Neuronal stem cell (in vitro differentiated cells): Measurements from ENCODE around the gene KRT38.

Source experiments
- DNase-seq: peaks from one replicate; pipeline ENCODE4 v3.0.0-alpha.2; 2013; ENCODE audit warnings: low spot score
- H2AFZ ChIP-seq: one replicate; pipeline ENCODE4 v1.6.1; 2013; ENCODE audit warnings: mild to moderate bottlenecking, low read length, inconsistent platforms
- H2AK5ac ChIP-seq: 2 replicates; pipeline ENCODE4 v1.6.1; 2013; ENCODE audit warnings: low read depth, mild to moderate bottlenecking, inconsistent platforms, low read length, moderate library complexity, mixed read lengths
- H2BK120ac ChIP-seq: 2 replicates; pipeline ENCODE4 v1.6.1; 2013; ENCODE audit warnings: low read depth, mild to moderate bottlenecking, inconsistent platforms, low read length, moderate library complexity, mixed read lengths
- H2BK12ac ChIP-seq: one replicate; pipeline ENCODE4 v1.6.1; 2013; ENCODE audit warnings: low read length, inconsistent platforms
- H2BK15ac ChIP-seq: 2 replicates; pipeline ENCODE4 v1.6.1; 2013; ENCODE audit warnings: mild to moderate bottlenecking, low read length, inconsistent platforms, mixed read lengths
- H2BK5ac ChIP-seq: one replicate; pipeline ENCODE4 v1.6.1; 2013; ENCODE audit warnings: inconsistent platforms, mild to moderate bottlenecking, low read length, moderate library complexity
- H3K14ac ChIP-seq: one replicate; pipeline ENCODE4 v1.6.1; 2013; ENCODE audit warnings: low read length, inconsistent platforms
- H3K18ac ChIP-seq: 2 replicates; pipeline ENCODE4 v1.6.1; 2013; ENCODE audit warnings: low read length, inconsistent platforms
- H3K23ac ChIP-seq: 2 replicates; pipeline ENCODE4 v1.6.1; 2013; ENCODE audit warnings: low read depth, mild to moderate bottlenecking, mixed read lengths, low read length, inconsistent platforms; ENCODE audit not compliant: poor library complexity
- H3K27ac ChIP-seq: replicated peaks from 3 replicates; pipeline ENCODE4 v1.5.1; 2013; ENCODE audit warnings: low read length, inconsistent platforms
- H3K27me3 ChIP-seq, 3 experiments: 2 replicates each; pipeline ENCODE4 v1.6.1; 2013; ENCODE audit warnings: low read length in 3 of 3, mild to moderate bottlenecking in 2 of 3, inconsistent platforms in 1 of 3, low read depth in 1 of 3, mixed read lengths in 1 of 3, moderate library complexity in 1 of 3; ENCODE audit not compliant: control insufficient read depth in 3 of 3, insufficient read depth in 3 of 3
- H3K36me3 ChIP-seq, 2 donors: replicated peaks in 1 of 2; 2 replicates each; pipeline ENCODE4 v1.6.1; 2013; ENCODE audit warnings: low read length in 2 of 2; ENCODE audit not compliant: control insufficient read depth in 2 of 2, insufficient read depth in 2 of 2
- H3K4ac ChIP-seq: 2 replicates; pipeline ENCODE4 v1.6.1; 2013; ENCODE audit warnings: inconsistent platforms, mild to moderate bottlenecking, low read length, moderate library complexity
- H3K4me1 ChIP-seq, 2 donors: 1 replicate in 1 of 2; 2 replicates in 1 of 2; pipeline ENCODE4 v1.6.1; 2013; ENCODE audit warnings: low read length in 2 of 2, low read depth in 1 of 2; ENCODE audit not compliant: control insufficient read depth in 2 of 2, insufficient read depth in 1 of 2
- H3K4me2 ChIP-seq: one replicate; pipeline ENCODE4 v1.6.1; 2013; ENCODE audit warnings: mild to moderate bottlenecking, low read length, inconsistent platforms; ENCODE audit not compliant: insufficient read depth, poor library complexity, severe bottlenecking
- H3K4me3 ChIP-seq, 2 donors: 2 replicates each; pipeline ENCODE4 v1.5.1; 2013; ENCODE audit warnings: low read length in 2 of 2, mild to moderate bottlenecking in 2 of 2, inconsistent platforms in 1 of 2, moderate library complexity in 1 of 2
- H3K79me1 ChIP-seq: one replicate; pipeline ENCODE4 v1.6.1; 2013; ENCODE audit warnings: low read depth, mild to moderate bottlenecking, inconsistent platforms, low read length, moderate library complexity
- H3K9ac ChIP-seq: one replicate; pipeline ENCODE4 v1.6.1; 2013; ENCODE audit warnings: mild to moderate bottlenecking, low read depth, low read length, inconsistent platforms; ENCODE audit not compliant: poor library complexity
- H3K9me3 ChIP-seq, 2 donors: replicated peaks in 1 of 2; 2 replicates each; pipeline versions ENCODE3 to v1.6.1; 2013; ENCODE audit warnings: low read length in 2 of 2, mild to moderate bottlenecking in 2 of 2, inconsistent platforms in 1 of 2, low read depth in 1 of 2, mixed read lengths in 1 of 2, moderate library complexity in 1 of 2; ENCODE audit not compliant: control insufficient read depth in 2 of 2, insufficient read depth in 1 of 2
- H4K8ac ChIP-seq: one replicate; pipeline ENCODE4 v1.6.1; 2013; ENCODE audit warnings: low read depth, mild to moderate bottlenecking, inconsistent platforms, low read length, moderate library complexity
- H4K91ac ChIP-seq: one replicate; pipeline ENCODE4 v1.6.1; 2013; ENCODE audit warnings: low read length, low read depth, mild to moderate bottlenecking, inconsistent platforms; ENCODE audit not compliant: poor library complexity
- WGBS, 2 donors: extraction: QIAGEN DNeasy Blood & Tissue Kit; methylation state at CpG; one replicate each; pipeline ENCODE4 v1.1.7; 2013; ENCODE audit warnings: missing lambda C conversion rate in 2 of 2, mixed read lengths in 1 of 2; ENCODE audit not compliant: insufficient read length in 2 of 2, insufficient replicate concordance in 1 of 2; ENCODE audit errors: extremely low coverage in 2 of 2; 5-methylcytosine and 5-hydroxymethylcytosine counted together

The KRT38 gene

GRCh38 chr17:41475421-41475820 is 34.6 kb upstream of the KRT38 start:
- no peak overlapping the region for H4K8ac ChIP-seq
- DNase-seq, result no peak
- H2AFZ ChIP-seq, result no peak overlapping the region
- peaks cover 0 to 1% of the 10 kb centered on the region in 2 donors for H3K4me1 ChIP-seq
- no peak overlapping the region for H3K23ac ChIP-seq
- H3K27me3 ChIP-seq, result no peaks in the 10 kb centered on the region
- H3K9ac ChIP-seq, result no peak overlapping the region
- H2BK120ac ChIP-seq, result no peak overlapping the region
- H3K14ac ChIP-seq, result no peak overlapping the region
- H3K4ac ChIP-seq, result no peak overlapping the region
- no peak overlapping the region for H3K4me3 ChIP-seq
- no peak overlapping the region for H3K27ac ChIP-seq
- no peak overlapping the region for H4K91ac ChIP-seq
- H3K18ac ChIP-seq, result no peak overlapping the region
- no peak overlapping the region for H3K4me2 ChIP-seq
- no peak overlapping the region for H2AK5ac ChIP-seq
- no peak overlapping the region for H2BK5ac ChIP-seq
- no peaks in the 10 kb centered on the region for H3K79me1 ChIP-seq
- H2BK15ac ChIP-seq, result no peak overlapping the region
- H3K9me3 ChIP-seq, result no peaks in the 10 kb centered on the region
- H3K36me3 ChIP-seq, result no peaks in the 10 kb centered on the region
- WGBS, 2 donors, result no CpG with 5 or more reads among the region's 4 CpGs
- H2BK12ac ChIP-seq, result no peak overlapping the region

- Histone ChIP-seq H2BK120ac (no peak overlapping the region), H3K9ac (no peak overlapping the region), H3K79me1 (no peaks in the 10 kb centered on the region), H3K27ac (no peak overlapping the region), H2BK15ac (no peak overlapping the region), H3K4me2 (no peak overlapping the region), H3K14ac (no peak overlapping the region), H3K36me3 (no peaks in the 10 kb centered on the region), H3K4me1 (peaks cover 0 to 1% of the 10 kb centered on the region in 2 donors), H4K8ac (no peak overlapping the region), H4K91ac (no peak overlapping the region), H3K4me3 (no peak overlapping the region), H2BK12ac (no peak overlapping the region), H3K27me3 (no peaks in the 10 kb centered on the region), H3K9me3 (no peaks in the 10 kb centered on the region), H2AK5ac (no peak overlapping the region), H3K18ac (no peak overlapping the region), H3K23ac (no peak overlapping the region), H3K4ac (no peak overlapping the region), H2BK5ac (no peak overlapping the region), H2AFZ (no peak overlapping the region)
- WGBS, 2 donors, result no CpG with 5 or more reads among the region's 8 CpGs
- no peak for DNase-seq
Observed at GRCh38 chr17:41474863-41475262, 34.1 kb upstream of the KRT38 start.

GRCh38 chr17:41468346-41468745 is 27.6 kb upstream of the KRT38 start:
- no peak overlapping the region for H3K9ac ChIP-seq
- H3K27ac ChIP-seq, result no peak overlapping the region
- H3K4me2 ChIP-seq, result no peak overlapping the region
- H2BK12ac ChIP-seq, result no peak overlapping the region
- H3K18ac ChIP-seq, result no peak overlapping the region
- H4K8ac ChIP-seq, result no peak overlapping the region
- no peak overlapping the region for H4K91ac ChIP-seq
- no peaks in the 10 kb centered on the region for H3K27me3 ChIP-seq
- no peak overlapping the region for H2BK5ac ChIP-seq
- no peaks in the 10 kb centered on the region for H3K36me3 ChIP-seq
- no peak overlapping the region for H3K4ac ChIP-seq
- no peaks in the 10 kb centered on the region for H3K4me1 ChIP-seq
- H2BK15ac ChIP-seq, result no peak overlapping the region
- no peaks in the 10 kb centered on the region for H3K9me3 ChIP-seq
- DNase-seq, result no peak
- H3K14ac ChIP-seq, result no peak overlapping the region
- no peak overlapping the region for H3K23ac ChIP-seq
- no peak overlapping the region for H2AFZ ChIP-seq
- no peak overlapping the region for H2BK120ac ChIP-seq
- no peak overlapping the region for H2AK5ac ChIP-seq
- no peaks in the 10 kb centered on the region for H3K79me1 ChIP-seq
- H3K4me3 ChIP-seq, result no peak overlapping the region

GRCh38 chr17:41467561-41467960 is 26.8 kb upstream of the KRT38 start:
- Histone ChIP-seq H2AK5ac (no peak overlapping the region), H2AFZ (no peak overlapping the region), H2BK120ac (no peak overlapping the region), H3K4me3 (no peak overlapping the region), H3K36me3 (no peaks in the 10 kb centered on the region), H3K4me1 (no peaks in the 10 kb centered on the region), H2BK15ac (no peak overlapping the region), H3K79me1 (no peaks in the 10 kb centered on the region), H3K23ac (no peak overlapping the region), H3K9me3 (no peaks in the 10 kb centered on the region), H3K4ac (no peak overlapping the region), H4K91ac (no peak overlapping the region), H3K9ac (no peak overlapping the region), H3K27ac (no peak overlapping the region), H3K4me2 (no peak overlapping the region), H3K18ac (no peak overlapping the region), H4K8ac (no peak overlapping the region), H2BK12ac (no peak overlapping the region), H2BK5ac (no peak overlapping the region), H3K14ac (no peak overlapping the region), H3K27me3 (no peaks in the 10 kb centered on the region)
- WGBS, 2 donors, result no CpG with 5 or more reads among the region's 4 CpGs
- no peak for DNase-seq
